ENCODE data around the gene PSMC3. TPM values are rescaled to one million over a fixed set of nuclear protein-coding genes. Genes with fewer than 3 reads are reported as not detected.

PSMC3 gene
- polyA plus RNA-seq, 1 experiment = 191 TPM

DNA sequence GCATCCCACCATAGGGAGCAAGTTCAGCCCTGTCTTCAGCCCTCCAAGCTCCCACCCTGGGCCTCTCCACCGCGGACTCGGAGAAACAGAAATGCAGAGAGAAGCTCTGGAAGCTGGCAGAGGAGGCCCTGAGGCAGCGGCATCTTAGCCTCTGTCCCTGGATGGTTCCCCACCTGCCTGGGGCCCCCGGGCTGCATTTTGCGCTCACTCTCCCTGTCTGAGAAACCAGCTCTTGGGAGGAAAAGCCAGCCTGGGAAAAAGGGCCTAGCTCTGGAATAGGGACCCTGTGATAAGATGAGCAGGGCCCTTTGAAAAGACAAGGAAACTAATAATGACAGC lies 35.8 kb downstream of the PSMC3 start:
- H3K36me3 ChIP-seq (ENCODE audit: control insufficient read depth, insufficient read depth, low read length) = no peaks in the 10 kb centered on the region
- no peaks in the 10 kb centered on the region for H3K27me3 ChIP-seq (ENCODE audit: control insufficient read depth, insufficient read depth, low read length)
- ChIA-PET CTCF (interaction anchor here (1.2 to 4.7 kb wide), 4 partner anchors 13 to 19 kb away, joined by 3 to 32 read pairs (median 16); no protein-coding TSS in a partner anchor), POLR2A (no interaction called here)
- no peak for DNase-seq (ENCODE audit: low read depth)
- H3K4me3 ChIP-seq (ENCODE audit: low read depth, low read length) = no peak overlapping the region
- TF ChIP-seq, protein P1, sequence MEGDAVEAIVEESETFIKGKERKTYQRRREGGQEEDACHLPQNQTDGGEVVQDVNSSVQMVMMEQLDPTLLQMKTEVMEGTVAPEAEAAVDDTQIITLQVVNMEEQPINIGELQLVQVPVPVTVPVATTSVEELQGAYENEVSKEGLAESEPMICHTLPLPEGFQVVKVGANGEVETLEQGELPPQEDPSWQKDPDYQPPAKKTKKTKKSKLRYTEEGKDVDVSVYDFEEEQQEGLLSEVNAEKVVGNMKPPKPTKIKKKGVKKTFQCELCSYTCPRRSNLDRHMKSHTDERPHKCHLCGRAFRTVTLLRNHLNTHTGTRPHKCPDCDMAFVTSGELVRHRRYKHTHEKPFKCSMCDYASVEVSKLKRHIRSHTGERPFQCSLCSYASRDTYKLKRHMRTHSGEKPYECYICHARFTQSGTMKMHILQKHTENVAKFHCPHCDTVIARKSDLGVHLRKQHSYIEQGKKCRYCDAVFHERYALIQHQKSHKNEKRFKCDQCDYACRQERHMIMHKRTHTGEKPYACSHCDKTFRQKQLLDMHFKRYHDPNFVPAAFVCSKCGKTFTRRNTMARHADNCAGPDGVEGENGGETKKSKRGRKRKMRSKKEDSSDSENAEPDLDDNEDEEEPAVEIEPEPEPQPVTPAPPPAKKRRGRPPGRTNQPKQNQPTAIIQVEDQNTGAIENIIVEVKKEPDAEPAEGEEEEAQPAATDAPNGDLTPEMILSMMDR (IDR thresholded peaks at IDR 0.05; ENCODE audit: insufficient read depth, low read depth, low read length) = no peak

DNA sequence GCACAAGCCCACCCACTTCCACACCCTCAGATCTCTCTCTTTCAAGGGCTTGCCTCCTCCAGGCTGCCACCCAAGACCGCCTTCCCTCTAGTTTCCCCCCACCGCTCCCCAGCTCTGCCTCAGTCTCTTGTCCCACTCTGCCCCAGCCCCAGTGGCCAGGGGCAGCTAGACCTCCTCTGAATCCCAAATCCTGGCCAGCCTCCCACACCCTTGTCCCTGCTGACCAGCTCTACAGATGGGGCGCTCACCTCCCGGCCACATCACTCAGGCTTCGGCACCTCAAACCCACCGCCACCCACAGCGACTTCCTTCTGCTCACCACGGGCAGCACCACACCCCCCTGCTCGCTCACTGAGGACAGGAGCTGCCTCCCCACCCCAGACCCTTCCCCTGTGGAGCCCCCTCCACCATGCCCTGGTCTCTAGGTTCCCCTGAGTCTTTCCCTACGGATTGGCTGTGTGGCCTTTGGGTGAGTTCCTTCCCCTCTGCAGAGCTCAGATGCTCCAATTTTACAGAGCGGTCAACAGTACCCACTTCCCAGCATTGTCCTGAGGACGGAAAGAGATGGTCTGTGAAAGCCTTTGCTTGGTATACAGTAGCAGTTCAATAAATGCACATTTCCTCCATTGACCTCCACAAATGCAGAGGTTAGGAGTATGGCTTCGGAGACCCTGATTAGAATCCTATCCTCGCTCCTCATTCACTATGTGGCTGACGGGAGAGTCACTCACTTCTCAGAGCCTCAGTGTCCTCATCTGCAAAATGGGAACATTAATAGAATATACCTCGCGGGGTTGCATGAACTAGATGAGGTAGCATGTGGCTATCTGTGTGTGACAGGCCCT lies 36.4 kb downstream of the PSMC3 start:
- Histone ChIP-seq H3K27me3 (ENCODE audit: control insufficient read depth, insufficient read depth, low read length) (no peaks in the 10 kb centered on the region), H3K36me3 (ENCODE audit: control insufficient read depth, insufficient read depth, low read length) (no peaks in the 10 kb centered on the region), H3K4me3 (ENCODE audit: low read depth, low read length) (no peak overlapping the region)
- TF ChIP-seq, protein P1 (IDR thresholded peaks at IDR 0.05; ENCODE audit: insufficient read depth, low read depth, low read length) = no peak
- ChIA-PET CTCF (interaction anchor here (1.2 to 3.2 kb wide), 3 partner anchors 14 to 20 kb away, joined by 3 to 28 read pairs (median 4); no protein-coding TSS in a partner anchor), POLR2A (no interaction called here)
- DNase-seq (ENCODE audit: low read depth) = no peak

DNA sequence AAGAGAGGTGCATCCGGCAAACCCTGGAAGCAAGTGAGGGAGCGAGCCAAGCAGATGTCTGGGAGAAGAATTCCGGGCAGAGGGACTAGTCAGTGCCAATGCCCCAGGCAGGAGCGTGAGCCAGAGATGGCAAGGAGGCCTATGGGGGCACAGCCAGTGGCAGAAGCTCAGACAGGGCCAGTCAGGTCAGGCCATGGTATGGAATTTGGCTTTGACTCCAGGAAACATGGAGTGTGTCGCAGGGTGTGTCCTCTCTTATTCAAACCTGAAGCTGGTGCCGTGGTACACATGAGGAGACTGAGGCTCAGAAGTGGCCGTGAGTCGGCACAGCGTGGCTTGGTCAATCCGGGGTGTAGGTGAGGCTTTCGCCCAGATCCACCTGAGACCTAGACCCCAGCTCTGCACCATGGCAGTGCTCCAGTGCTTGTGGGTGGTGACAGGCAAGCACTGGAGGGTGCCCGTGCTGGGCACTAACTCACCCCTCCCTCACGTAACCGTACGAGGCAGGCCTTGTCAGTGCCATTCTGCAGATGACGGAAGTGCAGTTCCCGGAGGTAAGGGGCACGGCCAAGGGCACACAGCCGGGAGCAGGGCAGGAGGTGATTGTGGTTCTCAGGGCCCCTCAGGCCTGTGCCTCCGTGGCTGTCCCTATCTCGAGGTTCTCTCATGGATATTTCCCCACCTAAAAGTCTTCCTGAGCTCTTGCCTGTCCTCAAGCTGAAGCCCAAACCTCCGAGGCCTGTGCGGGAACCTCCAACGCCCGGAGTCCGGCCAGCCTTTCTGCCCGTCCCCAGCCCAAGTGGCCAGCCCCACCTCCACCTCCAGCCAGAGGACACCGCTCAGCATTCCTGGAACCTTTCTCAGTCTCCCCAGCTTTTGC lies 37.3 kb downstream of the PSMC3 start:
- POLR2A ChIA-PET = no interaction called here

DNA sequence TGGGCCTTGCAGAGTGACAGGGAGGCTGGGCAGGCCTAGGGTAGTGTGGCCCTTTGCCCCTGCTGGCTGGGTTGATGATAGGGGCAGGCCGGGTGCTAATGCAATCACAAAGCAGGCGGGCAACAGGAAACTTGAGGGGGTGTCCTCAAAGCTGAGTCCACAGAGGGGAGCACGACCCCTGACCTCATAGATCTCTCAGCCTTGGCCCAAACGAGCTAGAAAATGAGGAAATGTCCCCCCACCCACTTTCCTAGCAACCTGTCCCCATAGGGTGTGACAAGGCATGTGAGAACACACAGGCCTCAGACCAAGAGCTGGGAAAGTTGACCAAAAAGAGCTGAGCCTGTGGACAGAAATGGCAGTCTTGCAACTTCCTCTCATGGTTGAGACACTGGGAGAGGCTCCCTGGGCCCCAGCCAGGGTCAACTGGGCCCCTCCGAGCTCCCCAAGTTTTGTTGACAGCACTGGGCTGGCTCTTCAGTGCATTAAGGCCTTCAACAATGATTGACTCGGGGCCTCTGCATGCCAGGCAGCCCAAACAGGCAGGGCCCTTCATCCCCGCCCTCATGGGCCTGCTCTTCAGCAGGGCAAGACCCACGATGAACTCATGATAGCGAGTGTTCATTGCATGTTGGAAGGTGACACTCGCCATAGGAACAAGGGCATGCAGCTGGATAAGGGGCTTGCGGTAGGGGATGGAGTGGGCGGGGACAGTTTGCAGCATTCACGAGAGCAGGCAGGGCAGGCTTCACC lies 38.1 kb downstream of the PSMC3 start:
- Histone ChIP-seq H3K4me3 (ENCODE audit: low read depth, low read length) (no peak overlapping the region), H3K36me3 (ENCODE audit: control insufficient read depth, insufficient read depth, low read length) (no peaks in the 10 kb centered on the region), H3K27me3 (ENCODE audit: control insufficient read depth, insufficient read depth, low read length) (peaks cover 2% of the 10 kb centered on the region; the same call in 1 of the 2 replicates)
- DNase-seq (ENCODE audit: low read depth) = no peak
- TF ChIP-seq, protein P1 (IDR thresholded peaks at IDR 0.05; ENCODE audit: insufficient read depth, low read depth, low read length) = no peak
- ChIA-PET CTCF (interaction anchor here (0.6 to 3.2 kb wide), 4 partner anchors 8 to 66 kb away, joined by 3 to 28 read pairs (median 4); no protein-coding TSS in a partner anchor), POLR2A (no interaction called here)

More for the DNA sequence above, 37.3 kb downstream of the PSMC3 start:
- CTCF ChIA-PET = interaction anchor here (0.9 to 3.2 kb wide), 3 partner anchors 9 to 66 kb away, joined by 3 to 28 read pairs (median 4); no protein-coding TSS in a partner anchor
- TF ChIP-seq, protein P1 (IDR thresholded peaks at IDR 0.05; ENCODE audit: insufficient read depth, low read depth, low read length) = no peak
- Histone ChIP-seq H3K4me3 (ENCODE audit: low read depth, low read length) (no peak overlapping the region), H3K36me3 (ENCODE audit: control insufficient read depth, insufficient read depth, low read length) (no peaks in the 10 kb centered on the region), H3K27me3 (ENCODE audit: control insufficient read depth, insufficient read depth, low read length) (no peaks in the 10 kb centered on the region)
- no peak for DNase-seq (ENCODE audit: low read depth)
